K562 (cell line): ENCODE results near the gene NECAB3. TPM values are rescaled to one million over a fixed set of nuclear protein-coding genes. Genes with fewer than 3 reads are reported as not detected.

ENCODE experiments used
- ATAC-seq: fragments of 200-7000 bp; cut with Tn5 transposase; 3 replicates; pipeline ENCODE4 v1.9.1; 2020; ENCODE audit warnings: moderate library complexity
- BruUV-seq: library from RNA; stranded (reverse); fragments of 400-500 nt; replicated peaks from 2 replicates; lab custom pipeline; 2021; lab: Mats Ljungman, UMichigan
- CTCF ChIA-PET: fragments of 300-600 bp; formaldehyde crosslinking; extraction: SDS; loops from one replicate; lab custom pipeline; 2021; ENCODE audit warnings: low intra/inter-chr PET ratio; lab: Yijun Ruan, JAX
- POLR2A ChIA-PET: fragments of 300-600, 350-650 bp; sonication (Branson Sonifier 250); formaldehyde crosslinking; extraction: SDS; loops from one replicate; lab custom pipeline; 2021; ENCODE audit warnings: antibody characterized with exemption, inconsistent platforms; lab: Yijun Ruan, JAX
- DNase-seq, 4 experiments: peaks; one replicate each; pipeline versions ENCODE4 v3.0.0 to v3.0.0-alpha.2; 2011 to 2018; ENCODE audit warnings: low spot score in 3 of 4, mixed read lengths in 3 of 4; ENCODE audit errors: extremely low read depth in 1 of 4
- FAIRE-seq: peaks from 2 replicates; lab custom pipeline; 2011; peaks lifted over from hg19 to GRCh38; lab: Jason Lieb, UNC
- H2AFZ ChIP-seq: 2 replicates; pipeline ENCODE4 v1.6.0; 2011; ENCODE audit warnings: low read depth, low read length, control low read depth, inconsistent platforms
- H3K27ac ChIP-seq: fragments of 200-600 bp; 3 replicates; pipeline ENCODE4 v1.8.0; 2011; ENCODE audit warnings: low read depth, mild to moderate bottlenecking, control low read depth, inconsistent platforms, low read length, moderate library complexity, mixed read lengths; ENCODE audit errors: extremely low read depth
- H3K27me3 ChIP-seq, 2 experiments: fragments of 300-600 bp in 1 of 2; 2 replicates in 1 of 2; 3 replicates in 1 of 2; pipeline versions ENCODE4 v1.6.0 to v1.8.0; 2011; ENCODE audit warnings: inconsistent platforms in 2 of 2, low read length in 2 of 2, mild to moderate bottlenecking in 1 of 2, mixed read lengths in 1 of 2, moderate library complexity in 1 of 2; ENCODE audit not compliant: control insufficient read depth in 2 of 2, insufficient read depth in 2 of 2
- H3K36me3 ChIP-seq: fragments of 300-600 bp; 3 replicates; pipeline ENCODE4 v1.8.0; 2011; ENCODE audit warnings: mild to moderate bottlenecking, low read length, inconsistent platforms; ENCODE audit not compliant: control insufficient read depth, insufficient read depth
- H3K4me1 ChIP-seq, 2 experiments: fragments of 200-600 bp in 1 of 2; replicated peaks in 1 of 2; 2 replicates in 1 of 2; 3 replicates in 1 of 2; pipeline versions ENCODE4 v1.5.1 to v1.8.0; 2011; ENCODE audit warnings: inconsistent platforms in 2 of 2, low read length in 2 of 2, mild to moderate bottlenecking in 1 of 2, mixed read lengths in 1 of 2, moderate library complexity in 1 of 2; ENCODE audit not compliant: control insufficient read depth in 2 of 2, insufficient read depth in 2 of 2
- H3K4me2 ChIP-seq: 2 replicates; pipeline ENCODE4 v1.6.1; 2011; ENCODE audit warnings: low read length, control low read depth, inconsistent platforms, mixed read lengths; ENCODE audit not compliant: insufficient read depth
- H3K4me3 ChIP-seq: fragments of 200-600 bp; sonication (generic), shearing (Covaris generic); 2 replicates; pipeline ENCODE4 v1.5.1; 2016; ENCODE audit warnings: control low read depth, inconsistent platforms
- H3K79me2 ChIP-seq: fragments of 200-600 bp; 3 replicates; pipeline ENCODE4 v1.8.0; 2011; ENCODE audit warnings: low read length, inconsistent platforms; ENCODE audit not compliant: control insufficient read depth, insufficient read depth
- H3K9ac ChIP-seq, 2 experiments: 2 replicates each; pipeline versions ENCODE4 v1.6.0 to v1.6.1; 2011; ENCODE audit warnings: low read depth in 2 of 2, low read length in 2 of 2, control low read depth in 1 of 2, inconsistent platforms in 1 of 2, mild to moderate bottlenecking in 1 of 2, mixed read lengths in 1 of 2; ENCODE audit not compliant: insufficient read depth in 1 of 2
- H3K9me1 ChIP-seq: one replicate; pipeline ENCODE4 v1.6.0; 2011; ENCODE audit warnings: inconsistent platforms, mild to moderate bottlenecking, low read length, moderate library complexity; ENCODE audit not compliant: control insufficient read depth, insufficient read depth
- H3K9me3 ChIP-seq: replicated peaks from 2 replicates; pipeline ENCODE4 v1.5.1; 2011; ENCODE audit warnings: low read depth, low read length, inconsistent platforms; ENCODE audit not compliant: control insufficient read depth, insufficient read depth
- H4K20me1 ChIP-seq: replicated peaks from 2 replicates; pipeline ENCODE4 v1.6.1; 2011; ENCODE audit warnings: low read length, inconsistent platforms, mixed read lengths; ENCODE audit not compliant: control insufficient read depth, insufficient read depth
- WGBS: fragments of 100-300 bp; shearing (Covaris generic); methylation state at CpG from one replicate; pipeline ENCODE4 v1.1.6; 2016; ENCODE audit warnings: low coverage, mixed read lengths; ENCODE audit not compliant: insufficient coverage; ENCODE audit errors: missing lambda C conversion rate; 5-methylcytosine and 5-hydroxymethylcytosine counted together
- in situ Hi-C: fragments of 300-500 bp; cut with MboI; formaldehyde crosslinking; loops from 4 replicates; pipeline ENCODE4 v1.15.0; 2018; ENCODE audit warnings: inconsistent platforms, mixed read lengths
- intact Hi-C: fragments of 100-400 bp; cut with micrococcal nuclease; formaldehyde crosslinking; loops from 2 replicates; pipeline ENCODE4 v1.14.2; 2022
- polyA plus RNA-seq, 8 experiments: library from polyadenylated mRNA; depleted of rRNA in 4 of 8; stranded (reverse) in 5 of 8; unstranded in 3 of 8; fragments of >200 nt; fragmentation: Nextera tagmentation in 2 of 8; fragmentation: Illumina TruSeq in 1 of 8; extraction: Ambion mirVana in 2 of 8; extraction: Trizol in 1 of 8; gene quantifications; 2 replicates each; pipeline versions ENCODE4 v1.2.1 to v1.2.3, GENCODE V29; 2011 to 2014; ENCODE audit warnings: inconsistent platforms in 1 of 8, missing spikeins in 1 of 8
- total RNA-seq, 7 experiments: library from RNA; depleted of rRNA in 6 of 7; stranded (reverse); fragments of >200 nt in 6 of 7; fragmentation: Illumina TruSeq in 2 of 7; extraction: Trizol in 2 of 7; gene quantifications; 2 replicates each; pipeline versions ENCODE4 v1.2.1 to v1.2.3, GENCODE V29; 2011 to 2021; ENCODE audit warnings: low replicate concordance in 1 of 7
- TF ChIP-seq, protein P1 (sequence below): fragments of 150-350 bp; IDR thresholded peaks from 2 replicates; pipeline ENCODE4 v1.6.1; 2014; ENCODE audit warnings: low read depth, mild to moderate bottlenecking, low read length, borderline replicate concordance

NECAB3 gene
- total and polyA plus RNA-seq, 9 of the 15 experiments (the other 6 are each of a cell fraction or from before 2014, with no cell fraction given) = 0.94 to 63.3 (median 31.5) TPM

GRCh38 chr20:33693289-33693688, 19.1 kb upstream of the NECAB3 start:
- intact Hi-C loops (no loop called here), in situ Hi-C loops (no loop called here)
- Histone ChIP-seq H3K9me3 (no peaks in the 10 kb centered on the region), H3K79me2 (no peaks in the 10 kb centered on the region), H3K9ac (no peak overlapping the region), H2AFZ (no peak overlapping the region), H3K27me3 (no peaks in the 10 kb centered on the region), H3K4me2 (no peak overlapping the region), H4K20me1 (no peaks in the 10 kb centered on the region)
- ChIA-PET POLR2A (interaction anchor here (0.5 kb wide), 1 partner anchor 28 kb away, joined by 5 read pairs; no protein-coding TSS in a partner anchor), CTCF (no interaction called here)
- ATAC-seq = no peak
- TF ChIP-seq, protein P1, sequence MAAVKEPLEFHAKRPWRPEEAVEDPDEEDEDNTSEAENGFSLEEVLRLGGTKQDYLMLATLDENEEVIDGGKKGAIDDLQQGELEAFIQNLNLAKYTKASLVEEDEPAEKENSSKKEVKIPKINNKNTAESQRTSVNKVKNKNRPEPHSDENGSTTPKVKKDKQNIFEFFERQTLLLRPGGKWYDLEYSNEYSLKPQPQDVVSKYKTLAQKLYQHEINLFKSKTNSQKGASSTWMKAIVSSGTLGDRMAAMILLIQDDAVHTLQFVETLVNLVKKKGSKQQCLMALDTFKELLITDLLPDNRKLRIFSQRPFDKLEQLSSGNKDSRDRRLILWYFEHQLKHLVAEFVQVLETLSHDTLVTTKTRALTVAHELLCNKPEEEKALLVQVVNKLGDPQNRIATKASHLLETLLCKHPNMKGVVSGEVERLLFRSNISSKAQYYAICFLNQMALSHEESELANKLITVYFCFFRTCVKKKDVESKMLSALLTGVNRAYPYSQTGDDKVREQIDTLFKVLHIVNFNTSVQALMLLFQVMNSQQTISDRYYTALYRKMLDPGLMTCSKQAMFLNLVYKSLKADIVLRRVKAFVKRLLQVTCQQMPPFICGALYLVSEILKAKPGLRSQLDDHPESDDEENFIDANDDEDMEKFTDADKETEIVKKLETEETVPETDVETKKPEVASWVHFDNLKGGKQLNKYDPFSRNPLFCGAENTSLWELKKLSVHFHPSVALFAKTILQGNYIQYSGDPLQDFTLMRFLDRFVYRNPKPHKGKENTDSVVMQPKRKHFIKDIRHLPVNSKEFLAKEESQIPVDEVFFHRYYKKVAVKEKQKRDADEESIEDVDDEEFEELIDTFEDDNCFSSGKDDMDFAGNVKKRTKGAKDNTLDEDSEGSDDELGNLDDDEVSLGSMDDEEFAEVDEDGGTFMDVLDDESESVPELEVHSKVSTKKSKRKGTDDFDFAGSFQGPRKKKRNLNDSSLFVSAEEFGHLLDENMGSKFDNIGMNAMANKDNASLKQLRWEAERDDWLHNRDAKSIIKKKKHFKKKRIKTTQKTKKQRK = no peak
- TF ChIP-seq, all 486 proteins: peak for 0
- DNase-seq (no peak), FAIRE-seq (no peak)
- WGBS = 59% methylated on average over 5 of the region's 5 CpGs
- Histone ChIP-seq H3K36me3 (no peaks in the 10 kb centered on the region), H3K4me1 (peaks cover 19 to 21% of the 10 kb centered on the region in 2 experiments), H3K4me3 (no peak overlapping the region), H3K27ac (no peak overlapping the region), H3K9me1 (no peaks in the 10 kb centered on the region)
- BruUV-seq = no TSS peak
